Measurements from ENCODE around the gene GRIN2D. TPM values are rescaled to one million over a fixed set of nuclear protein-coding genes. Genes with fewer than 3 reads are reported as not detected.

Gene GRIN2D
- total RNA-seq, 2 donors from 2014 or later, result 0.73 to 1.8 TPM

Other genes starting within 250 kb of the GRIN2D start
- 10 to 100 TPM; 30.6 to 58.7 TPM for gene LIG1, start 223.3 kb upstream of the GRIN2D start, total RNA-seq
- gene ZSWIM9, start 223.0 kb upstream of the GRIN2D start, total RNA-seq, result 1 to 10 TPM; 4.1 to 7.2 TPM
- 10 to 100 TPM; 12.6 to 49.0 TPM for gene CARD8, start 137.8 kb upstream of the GRIN2D start, total RNA-seq
- under 1 TPM; 0.23 to 0.74 TPM for gene ZNF114, start 123.6 kb upstream of the GRIN2D start, total RNA-seq
- 10 to 100 TPM in 1 of 2 donors, 1 to 10 TPM in 1; 5.9 to 38.6 TPM for gene EMP3, start 68.1 kb upstream of the GRIN2D start, total RNA-seq
- 10 to 100 TPM in 1 of 2 donors, 1 to 10 TPM in 1; 4.6 to 14.9 TPM for gene TMEM143, start 29.7 kb upstream of the GRIN2D start, total RNA-seq
- gene SYNGR4, start 29.3 kb upstream of the GRIN2D start, total RNA-seq, result 1 to 10 TPM in 1 of 2 donors, not detected in 1; 2.8 TPM
- gene KDELR1, start 2.1 kb upstream of the GRIN2D start, total RNA-seq, result 100 to 1,000 TPM; 153 to 179 TPM
- gene GRWD1, start 52.3 kb downstream of the GRIN2D start, total RNA-seq, result 10 to 100 TPM; 26.2 to 39.7 TPM
- gene KCNJ14, start 61.9 kb downstream of the GRIN2D start, total RNA-seq, result 1 to 10 TPM in 1 of 2 donors, under 1 TPM in 1; 0.45 to 2.2 TPM
- 10 to 100 TPM; 50.6 to 97.1 TPM for gene CYTH2, start 75.7 kb downstream of the GRIN2D start, total RNA-seq
- 10 to 100 TPM in 1 of 2 donors, 1 to 10 TPM in 1; 7.4 to 10.2 TPM for gene LMTK3, start 118.2 kb downstream of the GRIN2D start, total RNA-seq
- 10 to 100 TPM; 14.6 to 43.0 TPM for gene SULT2B1, start 158.5 kb downstream of the GRIN2D start, total RNA-seq
- gene SPACA4, start 213.1 kb downstream of the GRIN2D start, total RNA-seq, result 1 to 10 TPM in 1 of 2 donors, under 1 TPM in 1; 0.32 to 6.0 TPM
- gene FAM83E, start 221.4 kb downstream of the GRIN2D start, total RNA-seq, result 1 to 10 TPM; 2.8 to 8.8 TPM
- 1,000 to 10,000 TPM; 2,096 to 3,914 TPM for gene RPL18, start 225.5 kb downstream of the GRIN2D start, total RNA-seq
- gene SPHK2, start 225.8 kb downstream of the GRIN2D start, total RNA-seq, result 10 to 100 TPM; 24.8 to 25.4 TPM
- gene DBP, start 243.7 kb downstream of the GRIN2D start, total RNA-seq, result 10 to 100 TPM; 14.3 to 52.7 TPM